NCI-H524 treated with DMSO at 0.1 percent for 48 hours (cell line): ENCODE measurements around the gene PLCB4.

ENCODE experiments used
- DNase-seq: peaks from one replicate; lab custom pipeline; 2025; lab: John Stamatoyannopoulos, UW

Gene PLCB4

GRCh38 chr20:9323622-9324021 is 254.7 kb downstream of the PLCB4 start:
- DNase-seq, result no peak

GRCh38 chr20:9329355-9330101 is 260.6 kb downstream of the PLCB4 start:
- no peak for DNase-seq

- DNase-seq, result no peak
Measured at GRCh38 chr20:9330151-9330550, 261.3 kb downstream of the PLCB4 start.

GRCh38 chr20:9331707-9332435 is 263.0 kb downstream of the PLCB4 start:
- no peak for DNase-seq

GRCh38 chr20:9332791-9333479 is 264.0 kb downstream of the PLCB4 start:
- no peak for DNase-seq

GRCh38 chr20:9334866-9335265 is 266.0 kb downstream of the PLCB4 start:
- DNase-seq, result no peak

- DNase-seq, result no peak
Measured at GRCh38 chr20:9338101-9338500, 269.2 kb downstream of the PLCB4 start.

GRCh38 chr20:9339708-9340107 is 270.8 kb downstream of the PLCB4 start:
- DNase-seq, result no peak

GRCh38 chr20:9342651-9343050 is 273.8 kb downstream of the PLCB4 start:
- no peak for DNase-seq

- no peak for DNase-seq
Measured at GRCh38 chr20:9344083-9344920, 275.4 kb downstream of the PLCB4 start.

- DNase-seq, result no peak
Measured at GRCh38 chr20:9348316-9348715, 279.4 kb downstream of the PLCB4 start.

- DNase-seq, result no peak
Measured at GRCh38 chr20:9348747-9349146, 279.9 kb downstream of the PLCB4 start.

- DNase-seq, result no peak
Measured at GRCh38 chr20:9349249-9349648, 280.4 kb downstream of the PLCB4 start.

- DNase-seq, result no peak
Measured at GRCh38 chr20:9352739-9353138, 283.9 kb downstream of the PLCB4 start.

GRCh38 chr20:9353180-9353915 is 284.5 kb downstream of the PLCB4 start:
- DNase-seq, result no peak

GRCh38 chr20:9353916-9354276 is 285.0 kb downstream of the PLCB4 start:
- no peak for DNase-seq

- no peak for DNase-seq
Measured at GRCh38 chr20:9354579-9354978, 285.7 kb downstream of the PLCB4 start.

- no peak for DNase-seq
Measured at GRCh38 chr20:9358001-9358400, 289.1 kb downstream of the PLCB4 start.

GRCh38 chr20:9359561-9360308 is 290.8 kb downstream of the PLCB4 start:
- DNase-seq, result peak; percentile 30

GRCh38 chr20:9360431-9360830 is 291.5 kb downstream of the PLCB4 start:
- DNase-seq, result no peak

GRCh38 chr20:9363673-9364072 is 294.8 kb downstream of the PLCB4 start:
- no peak for DNase-seq
